GM12878 (cell line): Measurements from ENCODE around the gene ZBTB38. TPM values are rescaled to one million over a fixed set of nuclear protein-coding genes. Genes with fewer than 3 reads are reported as not detected.

Experiments
- ATAC-seq: fragments of 200-7000 bp; cut with Tn5 transposase; 3 replicates; pipeline ENCODE4 v1.9.1; 2020; ENCODE audit warnings: mild to moderate bottlenecking, moderate library complexity
- BruUV-seq: library from RNA; stranded (reverse); fragments of 400-500 nt; replicated peaks from 2 replicates; lab custom pipeline; 2021; lab: Mats Ljungman, UMichigan
- CTCF ChIA-PET: fragments of 300-600 bp; sonication (Branson Sonifier 250); formaldehyde crosslinking; extraction: SDS; loops from one replicate; lab custom pipeline; 2021; ENCODE audit warnings: inconsistent platforms; lab: Yijun Ruan, JAX
- POLR2A ChIA-PET: fragments of 350-600 bp; formaldehyde crosslinking; extraction: SDS; loops from one replicate; lab custom pipeline; 2021; ENCODE audit warnings: inconsistent platforms; lab: Charles Lee
- RAD21 ChIA-PET: fragments of 300-600 bp; sonication (Branson Sonifier 250); formaldehyde crosslinking; loops from one replicate; lab custom pipeline; 2023; ENCODE audit warnings: antibody characterized with exemption; ENCODE audit not compliant: unreplicated experiment; lab: Charles Lee
- SMC1A ChIA-PET: fragments of 300-600 bp; sonication (Branson Sonifier 250); formaldehyde crosslinking; loops from one replicate; lab custom pipeline; 2023; ENCODE audit not compliant: unreplicated experiment, uncharacterized antibody; lab: Charles Lee
- DNase-seq: peaks from one replicate; pipeline ENCODE4 v3.0.0-alpha.2; 2011; ENCODE audit warnings: low read depth, low spot score
- FAIRE-seq: peaks from 3 replicates; lab custom pipeline; 2011; peaks lifted over from hg19 to GRCh38; lab: Jason Lieb, UNC
- H2AFZ ChIP-seq: 2 replicates; pipeline ENCODE4 v1.6.0; 2011; ENCODE audit warnings: low read depth, low read length, control low read depth; ENCODE audit not compliant: control insufficient read depth
- H3K27ac ChIP-seq: 2 replicates; pipeline ENCODE4 v1.5.1; 2011; ENCODE audit warnings: control low read depth; ENCODE audit not compliant: control insufficient read depth, insufficient read depth
- H3K27me3 ChIP-seq, 2 experiments: replicated peaks in 1 of 2; 2 replicates each; pipeline versions ENCODE4 v1.6.0 to v1.6.1; 2011; ENCODE audit warnings: low read length in 1 of 2; ENCODE audit not compliant: control insufficient read depth in 2 of 2, insufficient read depth in 2 of 2
- H3K36me3 ChIP-seq, 2 experiments: 2 replicates each; pipeline ENCODE4 v1.5.1; 2011; ENCODE audit warnings: low read length in 1 of 2; ENCODE audit not compliant: control insufficient read depth in 2 of 2, insufficient read depth in 2 of 2
- H3K4me1 ChIP-seq: 2 replicates; pipeline ENCODE4 v1.6.1; 2011; ENCODE audit warnings: mild to moderate bottlenecking, low read length, moderate library complexity, mixed read lengths; ENCODE audit not compliant: control insufficient read depth, insufficient read depth
- H3K4me2 ChIP-seq: 2 replicates; pipeline ENCODE4 v1.6.0; 2011; ENCODE audit warnings: control low read depth; ENCODE audit not compliant: control insufficient read depth, insufficient read depth
- H3K4me3 ChIP-seq: fragments of 200-600 bp; sonication (generic); 2 replicates; pipeline ENCODE4 v1.5.1; 2016
- H3K79me2 ChIP-seq: 2 replicates; pipeline ENCODE4 v1.6.0; 2011; ENCODE audit warnings: low read length; ENCODE audit not compliant: control insufficient read depth, insufficient read depth
- H3K9ac ChIP-seq: 2 replicates; pipeline ENCODE4 v1.8.0; 2011; ENCODE audit warnings: low read length, control low read depth, mixed read lengths; ENCODE audit not compliant: control insufficient read depth, insufficient read depth
- H3K9me3 ChIP-seq: replicated peaks from 3 replicates; pipeline ENCODE4 v1.5.1; 2011; ENCODE audit warnings: mild to moderate bottlenecking, low read length; ENCODE audit not compliant: control insufficient read depth, insufficient read depth
- H4K20me1 ChIP-seq: 2 replicates; pipeline ENCODE4 v1.6.0; 2011; ENCODE audit not compliant: control insufficient read depth, insufficient read depth
- RCOR1 ChIP-seq: conservative IDR thresholded peaks from 2 replicates; pipeline ENCODE4 v1.6.1; 2012; ENCODE audit warnings: low read depth, low read length, improper control_type of control experiment
- RUNX3 ChIP-seq: IDR thresholded peaks from 2 replicates; pipeline ENCODE4 v1.6.1; 2012; ENCODE audit warnings: low read length, inconsistent platforms
- WGBS: methylation state at CpG from one replicate; pipeline ENCODE4 v1.1.6; 2016; ENCODE audit warnings: low lambda C conversion rate; ENCODE audit not compliant: insufficient replicate concordance, insufficient coverage; ENCODE audit errors: missing lambda C conversion rate; 5-methylcytosine and 5-hydroxymethylcytosine counted together
- in situ Hi-C: fragments of 300-500 bp; cut with MboI; formaldehyde crosslinking; loops from 9 replicates; pipeline ENCODE4 v1.14.3; 2018; ENCODE audit warnings: mixed read lengths
- intact Hi-C: fragments of 100-400 bp; cut with micrococcal nuclease; formaldehyde crosslinking; loops from one replicate; pipeline ENCODE4 v1.14.2; 2022; ENCODE audit not compliant: unreplicated experiment
- polyA plus RNA-seq, 11 experiments: library from polyadenylated mRNA; depleted of rRNA in 4 of 11; unstranded in 6 of 11; stranded (reverse) in 5 of 11; fragments of >200 nt; fragmentation: Nextera tagmentation in 4 of 11; fragmentation: Illumina TruSeq in 1 of 11; extraction: Ambion mirVana in 4 of 11; extraction: Trizol in 1 of 11; gene quantifications; 1 replicate in 1 of 11; 2 replicates in 10 of 11; pipeline versions ENCODE4 v1.2.1 to v1.2.3, GENCODE V29; 2011 to 2016; ENCODE audit warnings: inconsistent platforms in 2 of 11, missing spikeins in 2 of 11, low read depth in 1 of 11
- total RNA-seq, 4 experiments: library from RNA; depleted of rRNA in 3 of 4; stranded (reverse); fragments of >200 nt in 3 of 4; fragmentation: Illumina TruSeq in 1 of 4; extraction: Trizol in 1 of 4; gene quantifications; 2 replicates each; pipeline versions ENCODE4 v1.2.1 to v1.2.3, GENCODE V29; 2013 to 2021
- TF ChIP-seq, protein P1 (sequence below): fragments of 450-650 bp; IDR thresholded peaks from 2 replicates; pipeline ENCODE4 v1.6.1; 2017; ENCODE audit warnings: mild to moderate bottlenecking, moderate library complexity
- TF ChIP-seq, protein P2 (sequence below): fragments of 450-650 bp; IDR thresholded peaks from 2 replicates; pipeline ENCODE4 v1.6.1; 2017; ENCODE audit warnings: borderline replicate concordance

ZBTB38 gene
- total and polyA plus RNA-seq, 10 of the 15 experiments (the other 5 are each of a cell fraction or from before 2014, with no cell fraction given), result 34.2 to 115 (median 88.6) TPM

DNA sequence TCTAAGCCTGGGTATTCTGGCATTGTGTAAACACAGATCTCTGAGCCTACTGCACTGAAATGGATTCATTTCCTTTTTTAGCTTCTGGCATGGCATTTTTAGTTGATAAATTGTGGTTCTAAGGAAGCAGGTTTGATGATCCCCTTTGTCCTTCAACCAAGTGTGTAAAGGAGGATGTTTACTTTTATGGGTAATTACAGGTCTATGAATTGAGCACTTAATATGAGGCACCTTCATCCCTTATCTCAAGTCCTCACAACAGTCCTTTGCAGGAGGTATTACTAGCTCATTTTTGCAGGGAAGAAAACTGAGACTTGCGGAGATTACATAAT, 30.8 kb upstream of the ZBTB38 start (continued):
- TF ChIP-seq, protein P1, sequence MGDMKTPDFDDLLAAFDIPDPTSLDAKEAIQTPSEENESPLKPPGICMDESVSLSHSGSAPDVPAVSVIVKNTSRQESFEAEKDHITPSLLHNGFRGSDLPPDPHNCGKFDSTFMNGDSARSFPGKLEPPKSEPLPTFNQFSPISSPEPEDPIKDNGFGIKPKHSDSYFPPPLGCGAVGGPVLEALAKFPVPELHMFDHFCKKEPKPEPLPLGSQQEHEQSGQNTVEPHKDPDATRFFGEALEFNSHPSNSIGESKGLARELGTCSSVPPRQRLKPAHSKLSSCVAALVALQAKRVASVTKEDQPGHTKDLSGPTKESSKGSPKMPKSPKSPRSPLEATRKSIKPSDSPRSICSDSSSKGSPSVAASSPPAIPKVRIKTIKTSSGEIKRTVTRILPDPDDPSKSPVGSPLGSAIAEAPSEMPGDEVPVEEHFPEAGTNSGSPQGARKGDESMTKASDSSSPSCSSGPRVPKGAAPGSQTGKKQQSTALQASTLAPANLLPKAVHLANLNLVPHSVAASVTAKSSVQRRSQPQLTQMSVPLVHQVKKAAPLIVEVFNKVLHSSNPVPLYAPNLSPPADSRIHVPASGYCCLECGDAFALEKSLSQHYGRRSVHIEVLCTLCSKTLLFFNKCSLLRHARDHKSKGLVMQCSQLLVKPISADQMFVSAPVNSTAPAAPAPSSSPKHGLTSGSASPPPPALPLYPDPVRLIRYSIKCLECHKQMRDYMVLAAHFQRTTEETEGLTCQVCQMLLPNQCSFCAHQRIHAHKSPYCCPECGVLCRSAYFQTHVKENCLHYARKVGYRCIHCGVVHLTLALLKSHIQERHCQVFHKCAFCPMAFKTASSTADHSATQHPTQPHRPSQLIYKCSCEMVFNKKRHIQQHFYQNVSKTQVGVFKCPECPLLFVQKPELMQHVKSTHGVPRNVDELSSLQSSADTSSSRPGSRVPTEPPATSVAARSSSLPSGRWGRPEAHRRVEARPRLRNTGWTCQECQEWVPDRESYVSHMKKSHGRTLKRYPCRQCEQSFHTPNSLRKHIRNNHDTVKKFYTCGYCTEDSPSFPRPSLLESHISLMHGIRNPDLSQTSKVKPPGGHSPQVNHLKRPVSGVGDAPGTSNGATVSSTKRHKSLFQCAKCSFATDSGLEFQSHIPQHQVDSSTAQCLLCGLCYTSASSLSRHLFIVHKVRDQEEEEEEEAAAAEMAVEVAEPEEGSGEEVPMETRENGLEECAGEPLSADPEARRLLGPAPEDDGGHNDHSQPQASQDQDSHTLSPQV, result peak; percentile 59; the same call in 1 of the 2 replicates
- no peak for TF ChIP-seq RUNX3
- TF ChIP-seq, protein P2, sequence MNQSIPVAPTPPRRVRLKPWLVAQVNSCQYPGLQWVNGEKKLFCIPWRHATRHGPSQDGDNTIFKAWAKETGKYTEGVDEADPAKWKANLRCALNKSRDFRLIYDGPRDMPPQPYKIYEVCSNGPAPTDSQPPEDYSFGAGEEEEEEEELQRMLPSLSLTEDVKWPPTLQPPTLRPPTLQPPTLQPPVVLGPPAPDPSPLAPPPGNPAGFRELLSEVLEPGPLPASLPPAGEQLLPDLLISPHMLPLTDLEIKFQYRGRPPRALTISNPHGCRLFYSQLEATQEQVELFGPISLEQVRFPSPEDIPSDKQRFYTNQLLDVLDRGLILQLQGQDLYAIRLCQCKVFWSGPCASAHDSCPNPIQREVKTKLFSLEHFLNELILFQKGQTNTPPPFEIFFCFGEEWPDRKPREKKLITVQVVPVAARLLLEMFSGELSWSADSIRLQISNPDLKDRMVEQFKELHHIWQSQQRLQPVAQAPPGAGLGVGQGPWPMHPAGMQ, result no peak

DNA sequence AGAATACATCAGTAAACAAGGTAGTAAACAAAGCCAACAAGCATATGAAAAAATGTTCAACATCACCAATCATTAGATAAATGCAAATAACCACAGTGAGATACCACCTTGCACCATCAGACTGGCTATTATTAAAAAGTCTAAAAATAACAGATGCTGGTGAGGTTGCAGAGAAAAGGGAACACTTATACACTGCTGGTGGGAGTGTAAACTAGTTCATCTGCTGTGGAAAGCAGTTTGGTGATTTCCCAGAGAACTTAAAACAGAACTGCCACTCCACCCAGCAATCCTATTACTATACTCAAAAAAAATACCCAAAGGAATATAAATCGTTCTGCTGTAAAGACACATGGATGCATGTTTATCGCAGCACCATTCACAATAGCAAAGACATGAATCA, 30.3 kb upstream of the ZBTB38 start:
- WGBS, result 74% methylated on average over 2 of the region's 2 CpGs
- ATAC-seq, result no peak

More for the DNA sequence above, 30.3 kb upstream of the ZBTB38 start:
- DNase-seq, result no peak
- Histone ChIP-seq H3K27ac (peak overlapping the region; percentile 95), H3K9ac (peak overlapping the region; percentile 73; the same call in 1 of the 2 replicates), H3K36me3 (no peaks in the 10 kb centered on the region), H3K4me2 (peak overlapping the region; percentile 21; the same call in 1 of the 2 replicates), H2AFZ (no peak overlapping the region; the same call in 1 of the 2 replicates), H3K4me3 (no peak overlapping the region), H3K79me2 (no peaks in the 10 kb centered on the region), H3K4me1 (peaks cover 39% of the 10 kb centered on the region), H4K20me1 (no peaks in the 10 kb centered on the region), H3K27me3 (no peaks in the 10 kb centered on the region), H3K9me3 (peaks cover 5% of the 10 kb centered on the region)
- TF ChIP-seq RCOR1 (no peak), RUNX3 (peak; percentile 16; the same call in 1 of the 2 replicates)
- intact Hi-C loops (loop anchor here (1.0 to 5.0 kb wide), 3 partner anchors 27 to 65 kb away; no protein-coding TSS in a partner anchor), in situ Hi-C loops (no loop called here)
- CTCF ChIA-PET, result interaction anchor here (0.8 to 8.0 kb wide), 8 partner anchors 8 to 115 kb away, joined by 3 to 83 read pairs (median 8); no protein-coding TSS in a partner anchor
- FAIRE-seq, result no peak
- RAD21 ChIA-PET, result interaction anchor here (1.1 to 5.9 kb wide), 12 partner anchors 8 to 691 kb away, joined by 3 to 53 read pairs (median 13); no protein-coding TSS in a partner anchor
- SMC1A ChIA-PET, result interaction anchor here (0.7 to 8.4 kb wide), 22 partner anchors 8 to 116 kb away, joined by 3 to 112 read pairs (median 11); no protein-coding TSS in a partner anchor
- POLR2A ChIA-PET, result interaction anchor here (0.5 to 2.8 kb wide), 12 partner anchors 8 to 402 kb away, joined by 3 to 20 read pairs (median 6); no protein-coding TSS in a partner anchor
- TSS peak; percentile 91 for BruUV-seq
